PC-9 (cell line): ENCODE measurements around the gene DSCAML1. TPM values are rescaled to one million over a fixed set of nuclear protein-coding genes. Genes with fewer than 3 reads are reported as not detected.

Source experiments
- BruUV-seq: library from RNA; stranded (reverse); fragments of 400-500 nt; replicated peaks from 2 replicates; lab custom pipeline; 2021; lab: Mats Ljungman, UMichigan
- CTCF ChIA-PET: fragments of 300-600 bp; sonication (Branson Sonifier 250); formaldehyde crosslinking; loops from one replicate; lab custom pipeline; 2022; ENCODE audit warnings: antibody characterized with exemption; lab: Charles Lee
- POLR2A ChIA-PET: fragments of 300-600 bp; sonication (Branson Sonifier 250); formaldehyde crosslinking; loops from one replicate; lab custom pipeline; 2022; ENCODE audit warnings: antibody characterized with exemption; ENCODE audit not compliant: unreplicated experiment; lab: Charles Lee
- DNase-seq, 2 experiments: peaks; one replicate each; pipeline versions ENCODE4 v3.0.0 to v3.0.0-alpha.2; 2015 to 2022; ENCODE audit warnings: mixed read lengths in 1 of 2
- H2AFZ ChIP-seq: fragments of 200-600 bp; sonication (generic); 2 replicates; pipeline ENCODE4 v1.8.1; 2017; ENCODE audit warnings: antibody characterized with exemption
- H3F3A ChIP-seq: fragments of 200-600 bp; sonication (generic); 2 replicates; pipeline ENCODE4 v1.8.1; 2017; ENCODE audit warnings: antibody characterized with exemption, mild to moderate bottlenecking, low read depth; ENCODE audit not compliant: insufficient read depth
- H3K27ac ChIP-seq: fragments of 200-600 bp; sonication (generic); 2 replicates; pipeline ENCODE4 v1.6.1; 2016; ENCODE audit warnings: mixed run types
- H3K27me3 ChIP-seq: fragments of 200-600 bp; sonication (generic); 2 replicates; pipeline ENCODE4 v1.6.1; 2016; ENCODE audit warnings: low read depth, mixed run types; ENCODE audit not compliant: insufficient read depth
- H3K36me3 ChIP-seq: fragments of 200-600 bp; sonication (generic); 2 replicates; pipeline ENCODE4 v1.6.1; 2016; ENCODE audit warnings: low read depth, mixed run types
- H3K4me1 ChIP-seq: fragments of 200-600 bp; sonication (generic); replicated peaks from 2 replicates; pipeline ENCODE4 v1.6.1; 2016; ENCODE audit warnings: mixed run types; ENCODE audit not compliant: insufficient read depth
- H3K4me2 ChIP-seq: fragments of 200-600 bp; sonication (generic); 2 replicates; pipeline ENCODE4 v1.6.1; 2017; ENCODE audit warnings: mixed run types
- H3K4me3 ChIP-seq: fragments of 200-600 bp; sonication (generic); 2 replicates; pipeline ENCODE4 v1.6.1; 2016; ENCODE audit warnings: mixed run types
- H3K79me2 ChIP-seq: fragments of 200-600 bp; sonication (generic); 2 replicates; pipeline ENCODE4 v1.6.1; 2017; ENCODE audit warnings: low read depth, mixed run types
- H3K9me2 ChIP-seq: fragments of 200-600 bp; sonication (generic); 2 replicates; pipeline ENCODE4 v1.8.1; 2017; ENCODE audit warnings: mild to moderate bottlenecking; ENCODE audit not compliant: insufficient read depth
- H3K9me3 ChIP-seq: fragments of 200-600 bp; sonication (generic); 2 replicates; pipeline ENCODE4 v1.8.1; 2016; ENCODE audit warnings: low read depth; ENCODE audit not compliant: insufficient read depth
- H4K20me1 ChIP-seq: fragments of 200-600 bp; sonication (generic); 2 replicates; pipeline ENCODE4 v1.8.1; 2017; ENCODE audit not compliant: insufficient read depth
- CTCF ChIP-seq: fragments of 200-600 bp; sonication (generic); conservative IDR thresholded peaks from 2 replicates; pipeline ENCODE4 v1.6.1; 2017; ENCODE audit warnings: mixed run types, antibody characterized with exemption, mild to moderate bottlenecking, moderate library complexity
- EZH2 ChIP-seq: fragments of 200-600 bp; sonication (generic); IDR thresholded peaks from 2 replicates; pipeline ENCODE4 v1.8.0; 2017; ENCODE audit warnings: antibody characterized with exemption, low read depth
- intact Hi-C: fragments of 100-400 bp; cut with micrococcal nuclease; formaldehyde crosslinking; loops from one replicate; pipeline ENCODE4 v1.10.0; 2022; ENCODE audit not compliant: unreplicated experiment
- total RNA-seq: library from RNA; stranded (reverse); gene quantifications from 2 replicates; pipeline ENCODE4 v1.2.3, GENCODE V29; 2021

DSCAML1 gene
- total RNA-seq, 1 experiment from 2014 or later: not detected

DNA sequence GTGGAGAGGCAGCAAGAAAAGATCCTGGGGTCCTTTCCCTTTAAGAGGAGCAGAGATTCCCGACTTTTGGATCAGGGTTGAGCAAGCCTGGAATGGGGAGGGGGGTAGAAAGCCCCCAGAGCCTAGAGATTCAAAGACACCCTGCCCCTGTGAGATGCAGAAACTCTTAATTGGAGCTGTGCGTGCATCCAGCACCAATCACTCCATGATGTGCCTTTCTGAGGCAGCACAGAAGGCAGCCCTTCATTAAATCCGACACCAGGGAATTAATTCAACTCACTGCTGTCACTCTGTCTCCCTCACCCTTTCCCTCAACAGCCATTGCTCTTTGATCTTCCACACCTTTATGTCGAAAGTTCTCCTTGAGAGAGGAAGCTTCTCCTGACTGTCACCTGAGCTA is 43.0 kb downstream of the DSCAML1 start:
- Histone ChIP-seq H3K27me3 (peaks cover 100% of the 10 kb centered on the region), H3K27ac (no peak overlapping the region), H2AFZ (no peak overlapping the region), H3K79me2 (no peaks in the 10 kb centered on the region), H3K9me2 (no peaks in the 10 kb centered on the region), H4K20me1 (no peaks in the 10 kb centered on the region; the same call in 1 of the 2 replicates), H3K9me3 (no peaks in the 10 kb centered on the region), H3K4me2 (no peak overlapping the region), H3K4me1 (no peaks in the 10 kb centered on the region), H3K4me3 (no peak overlapping the region), H3K36me3 (no peaks in the 10 kb centered on the region), H3F3A (no peaks in the 10 kb centered on the region)
- no TSS peak for BruUV-seq
- DNase-seq: no peak
- intact Hi-C loops: no loop called here
- CTCF ChIA-PET: no interaction called here
- POLR2A ChIA-PET: no interaction called here
- TF ChIP-seq CTCF (no peak), EZH2 (no peak)

- no peaks in the 10 kb centered on the region for H3K36me3 ChIP-seq
- no peaks in the 10 kb centered on the region for H3K79me2 ChIP-seq
- peaks cover 100% of the 10 kb centered on the region for H3K27me3 ChIP-seq
- H3F3A ChIP-seq: no peaks in the 10 kb centered on the region
- H4K20me1 ChIP-seq: no peaks in the 10 kb centered on the region; the same call in 1 of the 2 replicates
- H3K9me2 ChIP-seq: no peaks in the 10 kb centered on the region
- intact Hi-C loops: no loop called here
- no peak overlapping the region for H3K4me3 ChIP-seq
- BruUV-seq: no TSS peak
- CTCF ChIA-PET: no interaction called here
- H2AFZ ChIP-seq: no peak overlapping the region
- no peak overlapping the region for H3K4me2 ChIP-seq
- DNase-seq: no peak
- POLR2A ChIA-PET: no interaction called here
- H3K4me1 ChIP-seq: no peaks in the 10 kb centered on the region
- no peaks in the 10 kb centered on the region for H3K9me3 ChIP-seq
- no peak overlapping the region for H3K27ac ChIP-seq
- TF ChIP-seq CTCF (no peak), EZH2 (no peak)
Measured at GRCh38 chr11:117752721-117753237, 44.2 kb downstream of the DSCAML1 start.

GRCh38 chr11:117752071-117752470 is 44.9 kb downstream of the DSCAML1 start:
- CTCF ChIA-PET: no interaction called here
- peaks cover 100% of the 10 kb centered on the region for H3K27me3 ChIP-seq

More at GRCh38 chr11:117752071-117752470, 44.9 kb downstream of the DSCAML1 start:
- no peaks in the 10 kb centered on the region for H3K4me1 ChIP-seq
- H3F3A ChIP-seq: no peaks in the 10 kb centered on the region
- TF ChIP-seq CTCF (no peak), EZH2 (no peak)
- no peaks in the 10 kb centered on the region for H3K36me3 ChIP-seq
- no peaks in the 10 kb centered on the region for H3K79me2 ChIP-seq
- no peaks in the 10 kb centered on the region; the same call in 1 of the 2 replicates for H4K20me1 ChIP-seq
- no TSS peak for BruUV-seq
- H3K9me3 ChIP-seq: no peaks in the 10 kb centered on the region
- intact Hi-C loops: no loop called here
- H3K27ac ChIP-seq: no peak overlapping the region
- POLR2A ChIA-PET: no interaction called here
- DNase-seq: no peak
- H3K4me3 ChIP-seq: no peak overlapping the region
- no peak overlapping the region for H2AFZ ChIP-seq
- no peaks in the 10 kb centered on the region for H3K9me2 ChIP-seq
- H3K4me2 ChIP-seq: no peak overlapping the region
